Panc1 (cell line): ENCODE results near the gene ARHGEF12. TPM values are rescaled to one million over a fixed set of nuclear protein-coding genes. Genes with fewer than 3 reads are reported as not detected.

Experiments used
- ATAC-seq: fragments of 200-7000 bp; cut with Tn5 transposase; 2 replicates; pipeline ENCODE4 v1.9.1; 2020; ENCODE audit warnings: mild to moderate bottlenecking, moderate library complexity
- BruUV-seq: library from RNA; stranded (reverse); fragments of 400-500 nt; replicated peaks from 2 replicates; lab custom pipeline; 2021; lab: Mats Ljungman, UMichigan
- CTCF ChIA-PET: fragments of 300-600 bp; sonication (Branson Sonifier 250); formaldehyde crosslinking; loops from one replicate; lab custom pipeline; 2022; ENCODE audit warnings: antibody characterized with exemption; lab: Charles Lee
- POLR2A ChIA-PET: fragments of 300-600 bp; sonication (Branson Sonifier 250); formaldehyde crosslinking; loops from one replicate; lab custom pipeline; 2022; ENCODE audit warnings: antibody characterized with exemption; lab: Charles Lee
- DNase-seq: peaks from one replicate; pipeline ENCODE4 v3.0.0-alpha.2; 2010; ENCODE audit warnings: low read depth, low spot score
- H3K27ac ChIP-seq: 2 replicates; pipeline ENCODE4 v1.5.1; 2011; ENCODE audit warnings: mild to moderate bottlenecking, low read length, inconsistent platforms
- H3K27me3 ChIP-seq: fragments of 200-500 bp; sonication (Bioruptor generic); 2 replicates; pipeline ENCODE4 v1.6.0; 2014; ENCODE audit warnings: low read length, inconsistent platforms; ENCODE audit not compliant: control insufficient read depth, insufficient read depth
- H3K36me3 ChIP-seq: fragments of 200-500 bp; sonication (Bioruptor generic); 2 replicates; pipeline ENCODE4 v1.5.1; 2014; ENCODE audit warnings: inconsistent platforms, mild to moderate bottlenecking, low read length, moderate library complexity; ENCODE audit not compliant: control insufficient read depth, insufficient read depth
- H3K4me1 ChIP-seq: 2 replicates; pipeline ENCODE4 v1.5.1; 2011; ENCODE audit warnings: inconsistent platforms, mild to moderate bottlenecking, low read length, moderate library complexity; ENCODE audit not compliant: control insufficient read depth, insufficient read depth
- H3K4me3 ChIP-seq, 2 experiments: 2 replicates each; pipeline ENCODE4 v1.5.1; 2011 to 2012; ENCODE audit warnings: low read depth in 2 of 2, low read length in 2 of 2, mild to moderate bottlenecking in 2 of 2, inconsistent platforms in 1 of 2, moderate library complexity in 1 of 2
- H3K9me3 ChIP-seq: fragments of 200-500 bp; sonication (Bioruptor generic); 2 replicates; pipeline ENCODE4 v1.5.1; 2014; ENCODE audit warnings: low read depth, mild to moderate bottlenecking, inconsistent platforms, low read length, moderate library complexity; ENCODE audit not compliant: control insufficient read depth, insufficient read depth
- CTCF ChIP-seq: fragments of 450-650 bp; IDR thresholded peaks from 2 replicates; pipeline ENCODE4 v1.5.1; 2017; ENCODE audit warnings: mild to moderate bottlenecking
- POLR2AphosphoS5 ChIP-seq: IDR thresholded peaks from 2 replicates; pipeline ENCODE4 v1.6.1; 2012; ENCODE audit warnings: mild to moderate bottlenecking, low read depth, low read length, moderate library complexity
- REST ChIP-seq, 2 experiments: IDR thresholded peaks; 2 replicates each; pipeline ENCODE4 v1.6.1; 2011 to 2012; ENCODE audit warnings: low read depth in 2 of 2, control low read depth in 1 of 2, low read length in 1 of 2, mild to moderate bottlenecking in 1 of 2, moderate library complexity in 1 of 2; ENCODE audit not compliant: insufficient read depth in 1 of 2
- SIN3A ChIP-seq: IDR thresholded peaks from 2 replicates; pipeline ENCODE4 v1.6.1; 2012; ENCODE audit warnings: low read depth, mild to moderate bottlenecking, low read length, moderate library complexity, borderline replicate concordance; ENCODE audit not compliant: insufficient read depth
- TCF7L2 ChIP-seq: IDR thresholded peaks from 2 replicates; pipeline ENCODE4 v1.6.1; 2011; ENCODE audit warnings: mild to moderate bottlenecking, low read depth, low read length, inconsistent platforms
- in situ Hi-C: cut with HindIII; loops from 2 replicates; pipeline ENCODE4 v1.10.0; 2016; ENCODE audit warnings: low sequenced_read_pairs, low pct_unique_long_range_greater_than_20kb
- intact Hi-C: fragments of 100-400 bp; cut with micrococcal nuclease; formaldehyde crosslinking; loops from one replicate; pipeline ENCODE4 v1.10.0; 2022; ENCODE audit not compliant: unreplicated experiment
- total RNA-seq: library from RNA; stranded (reverse); gene quantifications from one replicate; pipeline ENCODE4 v1.2.1, GENCODE V29; 2021; ENCODE audit not compliant: unreplicated experiment

ARHGEF12 gene
- total RNA-seq, 1 experiment from 2014 or later = 182 TPM

- Histone ChIP-seq H3K27ac (no peak overlapping the region), H3K9me3 (no peaks in the 10 kb centered on the region), H3K4me3 (no peak overlapping the region), H3K36me3 (no peaks in the 10 kb centered on the region), H3K4me1 (peaks cover 13% of the 10 kb centered on the region), H3K27me3 (no peaks in the 10 kb centered on the region)
- no peak for DNase-seq
- in situ Hi-C loops (no loop called here), intact Hi-C loops (no loop called here)
- ATAC-seq = no peak
- TF ChIP-seq POLR2AphosphoS5 (no peak), TCF7L2 (no peak)
- CTCF ChIA-PET = no interaction called here
- POLR2A ChIA-PET = no interaction called here
- BruUV-seq = no TSS peak
These were observed 22.5 kb downstream of the ARHGEF12 start for GRCh38 chr11:120358729-120359128.

GRCh38 chr11:120363436-120363835, 27.2 kb downstream of the ARHGEF12 start:
- ChIA-PET POLR2A (no interaction called here), CTCF (no interaction called here)
- Histone ChIP-seq H3K4me3 (no peak overlapping the region), H3K36me3 (no peaks in the 10 kb centered on the region), H3K27me3 (no peaks in the 10 kb centered on the region), H3K9me3 (no peaks in the 10 kb centered on the region), H3K27ac (no peak overlapping the region), H3K4me1 (no peaks in the 10 kb centered on the region)
- DNase-seq (no peak), ATAC-seq (no peak)
- no peak for TF ChIP-seq REST (IDR thresholded peaks at IDR 0.05; ENCODE audit: insufficient read depth in 1 of 2, low read depth in 2 of 2, low read length in 1 of 2)
- TF ChIP-seq SIN3A = no peak
- no peak for TF ChIP-seq TCF7L2
- no peak for TF ChIP-seq POLR2AphosphoS5
- no peak for TF ChIP-seq CTCF
- in situ Hi-C loops = no loop called here
- intact Hi-C loops = no loop called here
- no TSS peak for BruUV-seq

- CTCF ChIA-PET = interaction anchor here (0.5 kb wide), 1 partner anchor 34 kb away, joined by 7 read pairs; no protein-coding TSS in a partner anchor
- Histone ChIP-seq H3K27me3 (no peaks in the 10 kb centered on the region), H3K9me3 (no peaks in the 10 kb centered on the region), H3K27ac (no peak overlapping the region), H3K36me3 (no peaks in the 10 kb centered on the region), H3K4me3 (no peak overlapping the region), H3K4me1 (peaks cover 6% of the 10 kb centered on the region; the same call in 1 of the 2 replicates)
- no peak for DNase-seq
- POLR2A ChIA-PET = no interaction called here
- in situ Hi-C loops = no loop called here
- intact Hi-C loops = no loop called here
- BruUV-seq = TSS peak; percentile 22
- TF ChIP-seq SIN3A = no peak
- no peak for TF ChIP-seq POLR2AphosphoS5
- no peak for TF ChIP-seq CTCF
- TF ChIP-seq REST (IDR thresholded peaks at IDR 0.05; ENCODE audit: insufficient read depth in 1 of 2, low read depth in 2 of 2, low read length in 1 of 2) = no peak
- TF ChIP-seq TCF7L2 = no peak
- no peak for ATAC-seq
These were observed 29.3 kb downstream of the ARHGEF12 start for GRCh38 chr11:120365512-120365911.
